ENCODE data around the gene CALR3. TPM values are rescaled to one million over a fixed set of nuclear protein-coding genes. Genes with fewer than 3 reads are reported as not detected.

The CALR3 gene
- total RNA-seq, 2 donors from 2014 or later: 0.91 to 10.1 TPM

- Histone ChIP-seq H3K27ac (no peak overlapping the region), H3K27me3 (replicated peaks; ENCODE audit: insufficient read depth) (no peaks in the 10 kb centered on the region), H3K4me1 (replicated peaks) (no peaks in the 10 kb centered on the region), H3K36me3 (peaks cover 16 to 82% of the 10 kb centered on the region in 2 donors), H3K9me3 (no peaks in the 10 kb centered on the region), H3K4me3 (no peak overlapping the region)
- intact Hi-C loops (cut with DNase I): no loop called here
- WGBS: 94% methylated on average over 25 of the region's 25 CpGs
- DNase-seq (ENCODE audit: low spot score): no peak
- TF ChIP-seq POLR2A (IDR thresholded peaks at IDR 0.05) (no peak), CTCF (IDR thresholded peaks at IDR 0.05) (no peak), POLR2AphosphoS5 (IDR thresholded peaks at IDR 0.05) (no peak)
Observed at GRCh38 chr19:16522559-16523377, 26.8 kb upstream of the CALR3 start.

GRCh38 chr19:16521715-16522289 lies 25.8 kb upstream of the CALR3 start:
- peaks cover 16 to 73% of the 10 kb centered on the region in 2 donors for H3K36me3 ChIP-seq
- WGBS: 90% methylated on average over 10 of the region's 10 CpGs
- H3K27me3 ChIP-seq (replicated peaks; ENCODE audit: insufficient read depth): no peaks in the 10 kb centered on the region
- no peak for TF ChIP-seq POLR2AphosphoS5 (IDR thresholded peaks at IDR 0.05)
- no peak for TF ChIP-seq CTCF (IDR thresholded peaks at IDR 0.05)
- no peak for TF ChIP-seq POLR2A (IDR thresholded peaks at IDR 0.05)
- DNase-seq (ENCODE audit: low spot score): no peak
- no peaks in the 10 kb centered on the region for H3K4me1 ChIP-seq (replicated peaks)
- H3K9me3 ChIP-seq: no peaks in the 10 kb centered on the region
- H3K27ac ChIP-seq: no peak overlapping the region
- H3K4me3 ChIP-seq: no peak overlapping the region
- intact Hi-C loops (cut with DNase I): no loop called here

- Histone ChIP-seq H3K9me3 (no peaks in the 10 kb centered on the region), H3K4me3 (no peak overlapping the region), H3K4me1 (replicated peaks) (no peaks in the 10 kb centered on the region), H3K27ac (no peak overlapping the region), H3K36me3 (peaks cover 16 to 66% of the 10 kb centered on the region in 2 donors), H3K27me3 (replicated peaks; ENCODE audit: insufficient read depth) (no peaks in the 10 kb centered on the region)
- WGBS: 82% methylated on average over 18 of the region's 18 CpGs
- TF ChIP-seq POLR2A (IDR thresholded peaks at IDR 0.05) (no peak), CTCF (IDR thresholded peaks at IDR 0.05) (no peak), POLR2AphosphoS5 (IDR thresholded peaks at IDR 0.05) (no peak)
- intact Hi-C loops (cut with DNase I): no loop called here
- DNase-seq (ENCODE audit: low spot score): no peak
Observed at GRCh38 chr19:16520986-16521624, 25.1 kb upstream of the CALR3 start.

GRCh38 chr19:16520074-16520973 lies 24.4 kb upstream of the CALR3 start:
- Histone ChIP-seq H3K4me1 (replicated peaks) (no peaks in the 10 kb centered on the region), H3K27me3 (replicated peaks; ENCODE audit: insufficient read depth) (no peaks in the 10 kb centered on the region), H3K27ac (no peak overlapping the region), H3K36me3 (peaks cover 16 to 59% of the 10 kb centered on the region in 2 donors), H3K4me3 (no peak overlapping the region), H3K9me3 (no peaks in the 10 kb centered on the region)
- intact Hi-C loops (cut with DNase I): no loop called here
- TF ChIP-seq CTCF (IDR thresholded peaks at IDR 0.05): no peak
- TF ChIP-seq POLR2AphosphoS5 (IDR thresholded peaks at IDR 0.05): no peak
- TF ChIP-seq POLR2A (IDR thresholded peaks at IDR 0.05): no peak
- DNase-seq (ENCODE audit: low spot score): no peak
- 91% methylated on average over 45 of the region's 45 CpGs for WGBS
